CD4-positive, CD25-positive, alpha-beta regulatory T cell (primary cell): ENCODE data around the gene RPS15. TPM values are rescaled to one million over a fixed set of nuclear protein-coding genes. Genes with fewer than 3 reads are reported as not detected.

Experiments
- ATAC-seq, 2 donors: fragments of 150-1000 bp; cut with Tn5 transposase; one replicate each; pipeline ENCODE4 v1.10.0; 2021; ENCODE audit warnings: low read depth in 2 of 2, moderate number of reproducible peaks in 2 of 2, moderate library complexity in 1 of 2
- DNase-seq, 3 donors: peaks; one replicate each; pipeline versions ENCODE4 v3.0.0 to v3.0.0-alpha.2; 2012 to 2022; ENCODE audit warnings: mixed read lengths in 1 of 3
- H3K27ac ChIP-seq: one replicate; pipeline ENCODE4 v1.7.0; 2013; ENCODE audit warnings: mild to moderate bottlenecking, low read length; ENCODE audit not compliant: insufficient read depth, poor library complexity, severe bottlenecking
- H3K27me3 ChIP-seq: one replicate; pipeline ENCODE4 v1.7.0; 2013; ENCODE audit warnings: low read length; ENCODE audit not compliant: control insufficient read depth, insufficient read depth
- H3K36me3 ChIP-seq: one replicate; pipeline ENCODE4 v1.7.0; 2013; ENCODE audit warnings: mild to moderate bottlenecking, low read length, moderate library complexity; ENCODE audit not compliant: control insufficient read depth, insufficient read depth
- H3K4me1 ChIP-seq: 2 replicates; pipeline ENCODE4 v1.7.0; 2013; ENCODE audit warnings: mild to moderate bottlenecking, low read length; ENCODE audit not compliant: insufficient read depth, control insufficient read depth, poor library complexity, severe bottlenecking
- H3K4me3 ChIP-seq: one replicate; pipeline ENCODE4 v1.7.0; 2013; ENCODE audit warnings: low read depth, mild to moderate bottlenecking, low read length, moderate library complexity
- H3K9me3 ChIP-seq, 2 experiments: 1 replicate in 1 of 2; 2 replicates in 1 of 2; pipeline ENCODE4 v1.7.0; 2013; ENCODE audit warnings: low read length in 2 of 2, mild to moderate bottlenecking in 1 of 2, moderate library complexity in 1 of 2; ENCODE audit not compliant: control insufficient read depth in 2 of 2
- H3K27ac Mint-ChIP-seq, 3 donors: one replicate each; pipeline ENCODE4 v1.8.0; 2020 to 2022; ENCODE audit warnings: mild to moderate bottlenecking in 3 of 3, mixed read lengths in 3 of 3, moderate library complexity in 2 of 3
- H3K27me3 Mint-ChIP-seq: one replicate; pipeline ENCODE4 v1.8.0; 2022; ENCODE audit warnings: mild to moderate bottlenecking, mixed read lengths
- H3K36me3 Mint-ChIP-seq: one replicate; pipeline ENCODE4 v1.8.0; 2020; ENCODE audit warnings: mixed read lengths
- H3K4me1 Mint-ChIP-seq, 4 donors: one replicate each; pipeline ENCODE4 v1.8.0; 2020 to 2022; ENCODE audit warnings: mixed read lengths in 4 of 4, mild to moderate bottlenecking in 1 of 4
- H3K4me3 Mint-ChIP-seq, 4 donors: one replicate each; pipeline ENCODE4 v1.8.0; 2020 to 2022; ENCODE audit warnings: mild to moderate bottlenecking in 4 of 4, mixed read lengths in 4 of 4, moderate library complexity in 3 of 4
- H3K9me3 Mint-ChIP-seq, 7 donors: one replicate each; pipeline ENCODE4 v1.8.0; 2020 to 2022; ENCODE audit warnings: mixed read lengths in 7 of 7, mild to moderate bottlenecking in 3 of 7, moderate library complexity in 2 of 7
- polyA plus RNA-seq, 4 donors: library from polyadenylated mRNA; unstranded; fragments of 300-500 nt; fragmentation: Illumina TruSeq; gene quantifications; one replicate each; pipeline ENCODE4 v1.2.3, GENCODE V29; 2021
- total RNA-seq: library from RNA; stranded (reverse); gene quantifications from one replicate; pipeline ENCODE4 v1.2.3, GENCODE V29; 2022

RPS15 gene
- total and polyA plus RNA-seq, 5 donors from 2014 or later: 1,352 to 3,453 (median 2,915) TPM

- no peak within 1 kb of the TSS for H3K4me3 ChIP-seq
- Mint-ChIP-seq H3K27me3 (peaks cover 54% of the 10 kb centered on the region), H3K4me1 (peaks cover 0 to 41% (median 13%) of the 10 kb centered on the region in 4 donors), H3K4me3 (peak within 1 kb of the TSS in 3 of 4 donors; percentile 52 to 76 (median 52)), H3K36me3 (no peaks in the 10 kb centered on the region), H3K9me3 (peaks cover 0 to 4% (median 0%) of the 10 kb centered on the region in 7 donors), H3K27ac (no peak within 1 kb of the TSS)
- H3K27ac ChIP-seq: no peak within 1 kb of the TSS
- no peaks in the 10 kb centered on the region for H3K36me3 ChIP-seq
- DNase-seq (peak in 2 of 3 donors; percentile 29 to 36), ATAC-seq (peak in 1 of 2 donors; percentile 12)
- peaks cover 16% of the 10 kb centered on the region for H3K27me3 ChIP-seq
- H3K9me3 ChIP-seq: no peaks in the 10 kb centered on the region
- peaks cover 36% of the 10 kb centered on the region for H3K4me1 ChIP-seq
These were observed 11.6 kb downstream of the RPS15 start, which contains the start of gene APC2 for GRCh38 chr19:1449467-1450442. APC2 (plus strand) TSS chr19:1450121; CDS start chr19:1453002, 2,881 bp downstream.

GRCh38 chr19:1450735-1451731 is 12.8 kb downstream of the RPS15 start:
- Histone ChIP-seq H3K4me1 (peaks cover 36% of the 10 kb centered on the region), H3K27me3 (peaks cover 18% of the 10 kb centered on the region), H3K36me3 (no peaks in the 10 kb centered on the region), H3K4me3 (no peak overlapping the region), H3K9me3 (no peaks in the 10 kb centered on the region), H3K27ac (no peak overlapping the region)
- ATAC-seq: no peak
- Mint-ChIP-seq H3K4me3 (peak overlapping the region in 2 of 4 donors; percentile 5 to 30), H3K36me3 (no peaks in the 10 kb centered on the region), H3K9me3 (peaks cover 0 to 6% (median 0%) of the 10 kb centered on the region in 7 donors), H3K27me3 (peaks cover 60% of the 10 kb centered on the region), H3K27ac (no peak overlapping the region), H3K4me1 (peaks cover 0 to 44% (median 11%) of the 10 kb centered on the region in 4 donors)
- no peak for DNase-seq

- Mint-ChIP-seq H3K27ac (no peak overlapping the region), H3K27me3 (peaks cover 59% of the 10 kb centered on the region), H3K4me1 (peaks cover 0 to 41% (median 11%) of the 10 kb centered on the region in 4 donors), H3K36me3 (no peaks in the 10 kb centered on the region), H3K9me3 (peaks cover 0 to 6% (median 0%) of the 10 kb centered on the region in 7 donors), H3K4me3 (no peak overlapping the region)
- Histone ChIP-seq H3K27ac (no peak overlapping the region), H3K27me3 (peaks cover 18% of the 10 kb centered on the region), H3K4me3 (no peak overlapping the region), H3K9me3 (no peaks in the 10 kb centered on the region), H3K4me1 (peaks cover 30% of the 10 kb centered on the region), H3K36me3 (no peaks in the 10 kb centered on the region)
- ATAC-seq: no peak
- no peak for DNase-seq
These were observed 14.0 kb downstream of the RPS15 start for GRCh38 chr19:1451916-1452801.

- Histone ChIP-seq H3K4me3 (no peak overlapping the region), H3K27ac (no peak overlapping the region), H3K9me3 (no peaks in the 10 kb centered on the region), H3K4me1 (peaks cover 30% of the 10 kb centered on the region), H3K27me3 (peaks cover 14% of the 10 kb centered on the region), H3K36me3 (no peaks in the 10 kb centered on the region)
- peaks cover 0 to 4% (median 0%) of the 10 kb centered on the region in 7 donors for H3K9me3 Mint-ChIP-seq
- no peak overlapping the region for H3K4me3 Mint-ChIP-seq
- DNase-seq (no peak), ATAC-seq (no peak)
- H3K27ac Mint-ChIP-seq: no peak overlapping the region
- H3K27me3 Mint-ChIP-seq: peaks cover 51% of the 10 kb centered on the region
- H3K4me1 Mint-ChIP-seq: peaks cover 0 to 38% (median 7%) of the 10 kb centered on the region in 4 donors
- H3K36me3 Mint-ChIP-seq: no peaks in the 10 kb centered on the region
These were observed 14.8 kb downstream of the RPS15 start for GRCh38 chr19:1452802-1453524.

- no peaks in the 10 kb centered on the region for H3K9me3 ChIP-seq
- Mint-ChIP-seq H3K36me3 (no peaks in the 10 kb centered on the region), H3K27ac (no peak overlapping the region), H3K4me1 (peaks cover 0 to 40% (median 6%) of the 10 kb centered on the region in 4 donors), H3K27me3 (peaks cover 51% of the 10 kb centered on the region), H3K9me3 (peaks cover 0 to 4% (median 0%) of the 10 kb centered on the region in 7 donors), H3K4me3 (peak overlapping the region in 3 of 4 donors; percentile 38 to 61 (median 59))
- no peak overlapping the region for H3K27ac ChIP-seq
- DNase-seq: no peak
- no peaks in the 10 kb centered on the region for H3K36me3 ChIP-seq
- H3K27me3 ChIP-seq: peaks cover 14% of the 10 kb centered on the region
- ATAC-seq: no peak
- no peak overlapping the region for H3K4me3 ChIP-seq
- peaks cover 30% of the 10 kb centered on the region for H3K4me1 ChIP-seq
These were observed 15.5 kb downstream of the RPS15 start for GRCh38 chr19:1453525-1454364.

GRCh38 chr19:1455002-1455335 is 16.8 kb downstream of the RPS15 start:
- H3K27me3 Mint-ChIP-seq: peaks cover 55% of the 10 kb centered on the region
- no peaks in the 10 kb centered on the region for H3K36me3 Mint-ChIP-seq
- Histone ChIP-seq H3K27me3 (peaks cover 14% of the 10 kb centered on the region), H3K4me1 (peaks cover 21% of the 10 kb centered on the region), H3K9me3 (no peaks in the 10 kb centered on the region), H3K27ac (no peak overlapping the region), H3K36me3 (no peaks in the 10 kb centered on the region), H3K4me3 (no peak overlapping the region)
- DNase-seq: peak in 1 of 3 donors; percentile 39
- peaks cover 0 to 4% (median 0%) of the 10 kb centered on the region in 7 donors for H3K9me3 Mint-ChIP-seq
- H3K4me3 Mint-ChIP-seq: peak overlapping the region in 3 of 4 donors; percentile 67 to 80 (median 71)
- no peak for ATAC-seq
- H3K4me1 Mint-ChIP-seq: peaks cover 0 to 37% (median 4%) of the 10 kb centered on the region in 4 donors
- no peak overlapping the region for H3K27ac Mint-ChIP-seq
